Measurements from ENCODE around the gene PLEKHM2.

The PLEKHM2 gene

GRCh38 chr1:15727866-15728534 is 43.9 kb downstream of the PLEKHM2 start:
- no peak for FAIRE-seq

GRCh38 chr1:15728937-15729657 is 45.0 kb downstream of the PLEKHM2 start:
- FAIRE-seq = no peak

GRCh38 chr1:15730423-15730822 is 46.3 kb downstream of the PLEKHM2 start:
- FAIRE-seq = no peak

- FAIRE-seq = no peak
Observed at GRCh38 chr1:15730936-15731335, 46.8 kb downstream of the PLEKHM2 start.

GRCh38 chr1:15731735-15732685 is 47.9 kb downstream of the PLEKHM2 start:
- FAIRE-seq = no peak

- FAIRE-seq = no peak
Observed at GRCh38 chr1:15732686-15733081, 48.6 kb downstream of the PLEKHM2 start.

GRCh38 chr1:15733218-15733725 is 49.2 kb downstream of the PLEKHM2 start:
- no peak for FAIRE-seq

GRCh38 chr1:15733726-15734226 is 49.7 kb downstream of the PLEKHM2 start:
- no peak for FAIRE-seq

GRCh38 chr1:15734296-15734695 is 50.2 kb downstream of the PLEKHM2 start:
- no peak for FAIRE-seq

GRCh38 chr1:15734901-15735300 is 50.8 kb downstream of the PLEKHM2 start:
- FAIRE-seq = no peak

- no peak for FAIRE-seq
Observed at GRCh38 chr1:15735304-15736037, 51.4 kb downstream of the PLEKHM2 start.

GRCh38 chr1:15736038-15736891 is 52.1 kb downstream of the PLEKHM2 start, which contains the start of gene SLC25A34:
Gene SLC25A34, plus strand, starts transcription at chr1:15736258. Its CDS starts 228 bp downstream, at chr1:15736486.
- no peak for FAIRE-seq

GRCh38 chr1:15736892-15737261 is 52.8 kb downstream of the PLEKHM2 start:
- no peak for FAIRE-seq

- FAIRE-seq = no peak
Observed at GRCh38 chr1:15737324-15738319, 53.5 kb downstream of the PLEKHM2 start.

- FAIRE-seq = no peak
Observed at GRCh38 chr1:15738416-15739113, 54.4 kb downstream of the PLEKHM2 start.

GRCh38 chr1:15739259-15739658 is 55.1 kb downstream of the PLEKHM2 start:
- FAIRE-seq = no peak

- FAIRE-seq = no peak
Observed at GRCh38 chr1:15739745-15740144, 55.6 kb downstream of the PLEKHM2 start.

GRCh38 chr1:15740924-15741850 is 57.1 kb downstream of the PLEKHM2 start:
- FAIRE-seq = peak; percentile 31

All from colon (tissue), 2 donors.